DOHH2 (cell line): ENCODE measurements around the gene RIPPLY2.

Experiments used
- H3F3A ChIP-seq: fragments of 200-600 bp; sonication (generic), shearing (Covaris generic); 2 replicates; pipeline ENCODE4 v1.6.0; 2016; ENCODE audit warnings: antibody characterized with exemption, mild to moderate bottlenecking; ENCODE audit not compliant: control insufficient read depth, insufficient read depth
- H3K27ac ChIP-seq: fragments of 200-600 bp; sonication (generic); 2 replicates; pipeline ENCODE4 v1.5.1; 2014; ENCODE audit warnings: low read depth, mild to moderate bottlenecking, low read length, moderate library complexity
- H3K27me3 ChIP-seq: fragments of 200-600 bp; sonication (generic); 2 replicates; pipeline ENCODE4 v1.6.1; 2014; ENCODE audit warnings: mild to moderate bottlenecking, low read length, mixed read lengths; ENCODE audit not compliant: control insufficient read depth
- H3K36me3 ChIP-seq: fragments of 200-600 bp; sonication (generic); 2 replicates; pipeline ENCODE4 v1.6.1; 2014; ENCODE audit warnings: mild to moderate bottlenecking, low read length, moderate library complexity, mixed read lengths; ENCODE audit not compliant: control insufficient read depth
- H3K4me1 ChIP-seq: fragments of 200-600 bp; sonication (generic); 2 replicates; pipeline ENCODE4 v1.6.1; 2014; ENCODE audit warnings: mild to moderate bottlenecking, low read length, mixed read lengths; ENCODE audit not compliant: control insufficient read depth
- H3K4me2 ChIP-seq: fragments of 200-600 bp; sonication (generic); 2 replicates; pipeline ENCODE4 v1.6.0; 2014; ENCODE audit warnings: mild to moderate bottlenecking, low read length, moderate library complexity
- H3K4me3 ChIP-seq: fragments of 200-600 bp; sonication (generic); 2 replicates; pipeline ENCODE4 v1.5.1; 2014; ENCODE audit warnings: mild to moderate bottlenecking, low read length, mixed read lengths
- H3K79me2 ChIP-seq: fragments of 200-600 bp; sonication (generic); 2 replicates; pipeline ENCODE4 v1.6.1; 2014; ENCODE audit warnings: mild to moderate bottlenecking, low read length, mixed read lengths; ENCODE audit not compliant: control insufficient read depth
- H3K9me2 ChIP-seq: fragments of 200-600 bp; sonication (generic); replicated peaks from 2 replicates; pipeline ENCODE4 v1.6.1; 2014; ENCODE audit warnings: mild to moderate bottlenecking, low read length, mixed read lengths; ENCODE audit not compliant: control insufficient read depth
- H3K9me3 ChIP-seq: fragments of 200-600 bp; sonication (generic); 2 replicates; pipeline ENCODE4 v1.6.1; 2014; ENCODE audit warnings: antibody characterized with exemption, low read length, mixed read lengths; ENCODE audit not compliant: control insufficient read depth, insufficient read depth
- H4K20me1 ChIP-seq: fragments of 200-600 bp; sonication (generic); 2 replicates; pipeline ENCODE4 v1.6.0; 2014; ENCODE audit warnings: low read depth, mild to moderate bottlenecking, antibody characterized with exemption, low read length, moderate library complexity; ENCODE audit not compliant: control insufficient read depth, insufficient read depth
- CTCF ChIP-seq: fragments of 200-600 bp; sonication (generic); IDR thresholded peaks from one replicate; pipeline ENCODE4 v1.5.1; 2014; ENCODE audit warnings: antibody characterized with exemption, mild to moderate bottlenecking, low read depth, low read length; ENCODE audit not compliant: poor library complexity, severe bottlenecking
- EZH2phosphoT487 ChIP-seq: fragments of 200-600 bp; sonication (generic); IDR thresholded peaks from 2 replicates; pipeline ENCODE4 v1.6.1; 2017; ENCODE audit warnings: borderline replicate concordance, mild to moderate bottlenecking, antibody characterized with exemption, low read length, moderate library complexity, mixed read lengths

RIPPLY2 gene

GRCh38 chr6:83875843-83876242, 22.7 kb downstream of the RIPPLY2 start:
- Histone ChIP-seq H3K9me2 (no peaks in the 10 kb centered on the region), H3F3A (0 out of 2 replicates have a peak, but pooled peaks cover 2% of the 10 kb centered on the region), H3K9me3 (no peaks in the 10 kb centered on the region), H3K4me3 (no peak overlapping the region), H3K27me3 (no peaks in the 10 kb centered on the region), H3K79me2 (peaks cover 76% of the 10 kb centered on the region), H3K4me2 (no peak overlapping the region), H4K20me1 (no peaks in the 10 kb centered on the region), H3K4me1 (peaks cover 7% of the 10 kb centered on the region), H3K27ac (no peak overlapping the region), H3K36me3 (no peaks in the 10 kb centered on the region)
- no peak for TF ChIP-seq EZH2phosphoT487
- no peak for TF ChIP-seq CTCF

- H4K20me1 ChIP-seq: peaks cover 4% of the 10 kb centered on the region
- H3K9me2 ChIP-seq: no peaks in the 10 kb centered on the region
- H3K36me3 ChIP-seq: no peaks in the 10 kb centered on the region
Measured at GRCh38 chr6:83878902-83879644, 25.9 kb downstream of the RIPPLY2 start.

GRCh38 chr6:83879746-83880145, 26.6 kb downstream of the RIPPLY2 start:
- Histone ChIP-seq H3K4me1 (peaks cover 5% of the 10 kb centered on the region; the same call in 1 of the 2 replicates), H3K79me2 (peaks cover 73% of the 10 kb centered on the region), H4K20me1 (peaks cover 4% of the 10 kb centered on the region), H3K36me3 (no peaks in the 10 kb centered on the region), H3K9me2 (no peaks in the 10 kb centered on the region), H3K9me3 (no peaks in the 10 kb centered on the region), H3F3A (peaks cover 10% of the 10 kb centered on the region), H3K27ac (no peak overlapping the region), H3K4me2 (no peak overlapping the region), H3K4me3 (no peak overlapping the region), H3K27me3 (no peaks in the 10 kb centered on the region)
- TF ChIP-seq CTCF (no peak), EZH2phosphoT487 (no peak)

More at GRCh38 chr6:83878902-83879644, 25.9 kb downstream of the RIPPLY2 start:
- H3F3A ChIP-seq: peaks cover 8% of the 10 kb centered on the region
- no peaks in the 10 kb centered on the region for H3K4me1 ChIP-seq
- H3K27ac ChIP-seq: no peak overlapping the region
- peaks cover 70% of the 10 kb centered on the region for H3K79me2 ChIP-seq
- H3K4me2 ChIP-seq: no peak overlapping the region
- TF ChIP-seq EZH2phosphoT487 (no peak), CTCF (no peak)
- no peaks in the 10 kb centered on the region for H3K9me3 ChIP-seq
- no peak overlapping the region for H3K4me3 ChIP-seq
- H3K27me3 ChIP-seq: no peaks in the 10 kb centered on the region
